OCI-LY1 (cell line): ENCODE data around the gene ATP13A4.

ENCODE experiments used
- H2AFZ ChIP-seq: fragments of 200-600 bp; sonication (generic), shearing (Covaris generic); 2 replicates; pipeline ENCODE4 v1.6.0; 2014; ENCODE audit warnings: antibody characterized with exemption, mild to moderate bottlenecking, low read length
- H3F3A ChIP-seq: fragments of 200-600 bp; sonication (generic), shearing (Covaris generic); 2 replicates; pipeline ENCODE4 v1.6.0; 2014; ENCODE audit warnings: mild to moderate bottlenecking, antibody characterized with exemption, low read length, moderate library complexity; ENCODE audit not compliant: insufficient read depth
- H3K27ac ChIP-seq: fragments of 200-600 bp; sonication (generic); 2 replicates; pipeline ENCODE4 v1.5.1; 2014; ENCODE audit warnings: low read length, mixed run types, mild to moderate bottlenecking, low read depth; ENCODE audit not compliant: poor library complexity, severe bottlenecking
- H3K27me3 ChIP-seq: fragments of 200-600 bp; sonication (generic); 2 replicates; pipeline ENCODE4 v1.6.0; 2014; ENCODE audit warnings: antibody characterized with exemption, mild to moderate bottlenecking, low read length, moderate library complexity; ENCODE audit not compliant: insufficient read depth
- H3K36me3 ChIP-seq: fragments of 200-600 bp; sonication (generic); 2 replicates; pipeline ENCODE4 v1.6.1; 2014; ENCODE audit warnings: mild to moderate bottlenecking, antibody characterized with exemption, low read length, moderate library complexity, mixed read lengths; ENCODE audit not compliant: insufficient read depth
- H3K4me1 ChIP-seq: fragments of 200-600 bp; sonication (generic); 2 replicates; pipeline ENCODE4 v1.5.1; 2014; ENCODE audit warnings: mild to moderate bottlenecking, low read length, moderate library complexity; ENCODE audit not compliant: insufficient read depth, severe bottlenecking
- H3K4me2 ChIP-seq: fragments of 200-600 bp; sonication (generic), shearing (Covaris generic); 2 replicates; pipeline ENCODE4 v1.6.1; 2014; ENCODE audit warnings: low read length
- H3K4me3 ChIP-seq: fragments of 200-600 bp; sonication (generic); 2 replicates; pipeline ENCODE4 v1.5.1; 2014; ENCODE audit warnings: low read length, low read depth, mild to moderate bottlenecking, mixed read lengths; ENCODE audit not compliant: poor library complexity, severe bottlenecking
- H3K79me2 ChIP-seq: fragments of 200-600 bp; shearing (Covaris generic); 2 replicates; pipeline ENCODE4 v1.6.1; 2016; ENCODE audit warnings: mixed run types, low read length, mixed read lengths; ENCODE audit not compliant: insufficient read depth
- H3K9ac ChIP-seq: fragments of 200-600 bp; sonication (generic), shearing (Covaris generic); 2 replicates; pipeline ENCODE4 v1.6.1; 2014; ENCODE audit warnings: mild to moderate bottlenecking, low read length, mixed read lengths
- H3K9me2 ChIP-seq: fragments of 200-600 bp; sonication (generic), shearing (Covaris generic); 2 replicates; pipeline ENCODE4 v1.6.1; 2014; ENCODE audit warnings: low read depth, mild to moderate bottlenecking, low read length, mixed read lengths
- H3K9me3 ChIP-seq: fragments of 200-600 bp; shearing (Covaris generic); 2 replicates; pipeline ENCODE4 v1.6.1; 2014; ENCODE audit warnings: low read length, mixed read lengths
- H4K20me1 ChIP-seq: fragments of 200-600 bp; sonication (generic), shearing (Covaris generic); 2 replicates; pipeline ENCODE4 v1.6.0; 2016; ENCODE audit warnings: mild to moderate bottlenecking, low read length; ENCODE audit not compliant: insufficient read depth
- CTCF ChIP-seq: fragments of 200-600 bp; sonication (generic), shearing (Covaris generic); IDR thresholded peaks from 2 replicates; pipeline ENCODE4 v1.5.1; 2017; ENCODE audit warnings: mild to moderate bottlenecking, antibody characterized with exemption, low read length, moderate library complexity, mixed read lengths
- EZH2 ChIP-seq: fragments of 200-600 bp; sonication (generic), shearing (Covaris generic); IDR thresholded peaks from 2 replicates; pipeline ENCODE4 v1.8.0; 2017; ENCODE audit warnings: borderline replicate concordance, mixed run types, mild to moderate bottlenecking, antibody characterized with exemption, low read length, moderate library complexity, mixed read lengths

The ATP13A4 gene

GRCh38 chr3:193595939-193596487 lies 41.3 kb upstream of the ATP13A4 start:
- Histone ChIP-seq H2AFZ (no peak overlapping the region), H3K9me2 (no peaks in the 10 kb centered on the region), H3K4me1 (peaks cover 30% of the 10 kb centered on the region), H4K20me1 (no peaks in the 10 kb centered on the region), H3K27ac (no peak overlapping the region), H3K4me2 (no peak overlapping the region), H3K4me3 (no peak overlapping the region), H3K9me3 (no peaks in the 10 kb centered on the region), H3K79me2 (peaks cover 59% of the 10 kb centered on the region), H3K9ac (no peak overlapping the region), H3F3A (no peaks in the 10 kb centered on the region), H3K36me3 (peaks cover 26% of the 10 kb centered on the region), H3K27me3 (no peaks in the 10 kb centered on the region)
- TF ChIP-seq EZH2 (no peak), CTCF (no peak)

GRCh38 chr3:193594946-193595689 lies 40.4 kb upstream of the ATP13A4 start:
- Histone ChIP-seq H3K9me3 (no peaks in the 10 kb centered on the region), H3K4me2 (peak overlapping the region; percentile 88), H2AFZ (no peak overlapping the region), H3K79me2 (peaks cover 57% of the 10 kb centered on the region), H4K20me1 (no peaks in the 10 kb centered on the region), H3K27me3 (no peaks in the 10 kb centered on the region), H3K4me1 (peaks cover 30% of the 10 kb centered on the region), H3K27ac (no peak overlapping the region), H3F3A (no peaks in the 10 kb centered on the region), H3K36me3 (peaks cover 25% of the 10 kb centered on the region), H3K9ac (no peak overlapping the region), H3K9me2 (no peaks in the 10 kb centered on the region), H3K4me3 (peak overlapping the region; percentile 77)
- no peak for TF ChIP-seq EZH2
- no peak for TF ChIP-seq CTCF

GRCh38 chr3:193593668-193594030 lies 39.0 kb upstream of the ATP13A4 start:
- H3K36me3 ChIP-seq = peaks cover 20% of the 10 kb centered on the region
- H3K4me3 ChIP-seq = peak overlapping the region; percentile 77
- H3K9ac ChIP-seq = peak overlapping the region; percentile 84
- no peaks in the 10 kb centered on the region for H3K9me2 ChIP-seq
- H4K20me1 ChIP-seq = no peaks in the 10 kb centered on the region
- H2AFZ ChIP-seq = no peak overlapping the region
- H3K27me3 ChIP-seq = no peaks in the 10 kb centered on the region
- no peaks in the 10 kb centered on the region for H3K9me3 ChIP-seq
- H3K4me2 ChIP-seq = peak overlapping the region; percentile 88
- peaks cover 30% of the 10 kb centered on the region for H3K4me1 ChIP-seq
- H3K27ac ChIP-seq = peak overlapping the region; percentile 39
- peaks cover 47% of the 10 kb centered on the region for H3K79me2 ChIP-seq
- TF ChIP-seq CTCF (no peak), EZH2 (no peak)
- no peaks in the 10 kb centered on the region for H3F3A ChIP-seq
